Measurements from ENCODE around the gene MECR. TPM values are rescaled to one million over a fixed set of nuclear protein-coding genes. Genes with fewer than 3 reads are reported as not detected.

Gene MECR
- total RNA-seq, 1 donor from 2014 or later: 17.4 TPM

DNA sequence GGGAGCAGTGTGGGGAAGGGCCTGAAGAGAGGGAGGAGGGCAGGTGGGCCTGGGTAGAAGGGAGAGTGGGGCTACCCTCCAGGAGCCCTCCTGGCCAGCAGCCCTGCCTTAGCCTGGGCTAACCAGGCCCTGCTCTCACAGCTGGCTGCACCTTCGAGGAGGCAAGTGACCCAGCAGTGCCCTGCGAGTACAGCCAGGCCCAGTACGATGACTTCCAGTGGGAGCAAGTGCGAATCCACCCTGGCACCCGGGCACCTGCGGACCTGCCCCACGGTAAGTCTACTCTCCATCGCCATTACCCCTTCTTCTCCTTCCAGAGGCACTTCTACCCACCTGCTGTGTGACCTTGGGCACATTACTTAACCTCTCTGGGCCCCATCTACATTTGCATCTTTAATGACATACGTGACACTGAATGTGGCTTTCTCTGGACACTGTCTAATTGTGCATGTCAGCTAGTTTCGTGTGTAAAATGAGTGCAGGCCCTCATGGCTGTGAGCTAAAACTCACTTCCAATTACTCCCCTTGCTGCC, 24.5 kb upstream of the MECR start:
- DNase-seq (ENCODE audit: low spot score): no peak

DNA sequence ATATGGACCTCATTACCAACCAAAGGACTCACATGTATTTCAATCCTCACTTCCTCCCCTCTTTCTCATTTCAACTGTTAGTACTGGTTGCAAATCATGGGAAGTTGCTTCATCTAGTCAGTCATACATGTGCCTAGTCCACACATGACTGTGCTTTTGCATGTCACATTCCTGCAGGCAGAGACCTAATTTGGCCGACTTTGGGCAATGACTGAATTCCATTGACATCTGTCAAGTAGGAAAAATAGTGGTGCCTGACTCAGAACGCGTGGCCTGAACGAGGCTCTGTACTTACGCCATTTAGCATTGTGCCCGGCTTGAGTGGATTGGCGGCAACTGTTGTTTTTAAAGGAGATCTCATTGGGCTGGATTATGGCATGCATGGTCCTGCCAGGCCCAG, 23.6 kb upstream of the MECR start:
- no peak for DNase-seq (ENCODE audit: low spot score)

DNA sequence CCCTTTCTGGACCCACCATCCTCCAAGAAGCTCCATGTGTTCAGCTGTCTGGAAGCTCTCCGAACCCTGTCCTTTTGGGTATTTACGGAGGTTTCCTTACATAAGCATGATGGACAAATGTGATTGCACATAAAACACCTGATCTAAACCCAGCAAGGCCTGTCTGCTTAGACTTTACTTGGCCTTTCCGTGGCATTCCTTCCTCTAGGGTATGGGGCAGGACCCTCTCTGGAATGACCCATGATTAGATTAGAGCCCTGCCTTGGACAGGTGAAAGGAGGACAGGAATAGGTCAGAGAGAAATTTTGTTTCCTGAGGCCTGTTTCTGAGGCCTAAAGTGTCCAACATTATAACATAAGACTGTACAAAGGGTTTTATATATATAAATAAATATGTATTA, 22.4 kb upstream of the MECR start:
- no peak for DNase-seq (ENCODE audit: low spot score)

DNA sequence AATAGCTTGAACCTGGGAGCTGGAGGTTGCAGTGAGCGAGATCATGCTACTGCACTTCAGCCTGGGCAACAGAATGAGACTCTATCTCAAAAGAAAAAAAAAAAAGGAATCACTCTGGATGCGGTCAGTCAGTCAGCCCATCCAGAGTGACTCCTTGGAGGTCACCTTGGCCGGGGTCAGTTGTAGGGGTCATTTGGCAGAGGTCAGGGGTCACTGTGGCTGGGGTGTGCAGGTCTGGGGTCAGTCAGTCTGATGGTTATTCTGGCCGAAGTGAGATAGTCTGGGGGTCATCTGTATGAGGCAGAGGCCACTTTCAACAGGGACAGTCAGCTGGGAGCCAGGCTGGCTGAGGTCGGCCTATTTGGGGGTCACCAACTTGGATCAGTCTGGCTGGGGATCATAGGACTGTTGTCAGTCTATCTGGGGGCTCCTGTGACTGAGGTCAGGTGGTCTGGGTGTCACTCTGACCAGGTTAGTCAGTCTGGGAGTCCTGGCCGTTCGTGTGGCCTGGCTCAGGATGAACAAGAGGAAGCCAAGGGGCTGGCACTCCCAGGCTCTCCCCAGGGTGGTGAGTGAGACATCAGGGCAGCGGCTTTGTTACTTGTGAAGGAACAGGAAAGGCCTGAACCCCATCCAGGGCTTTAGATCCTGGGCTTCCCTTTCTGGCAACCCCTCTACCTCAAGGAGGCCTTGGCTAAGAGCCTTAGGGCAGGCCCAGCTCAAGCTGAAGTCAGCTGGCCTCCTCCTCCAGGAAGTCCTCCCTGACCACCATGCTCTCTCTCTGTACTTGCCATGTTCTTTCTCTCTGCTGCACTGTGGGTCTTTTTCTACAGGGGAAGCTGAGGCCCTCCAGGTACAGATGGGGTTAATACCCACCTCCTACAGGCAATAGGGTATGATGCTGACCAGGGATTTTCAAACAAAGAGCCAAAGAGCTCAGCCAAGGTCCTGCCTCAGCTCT, 20.7 kb upstream of the MECR start:
- DNase-seq (ENCODE audit: low spot score): no peak

DNA sequence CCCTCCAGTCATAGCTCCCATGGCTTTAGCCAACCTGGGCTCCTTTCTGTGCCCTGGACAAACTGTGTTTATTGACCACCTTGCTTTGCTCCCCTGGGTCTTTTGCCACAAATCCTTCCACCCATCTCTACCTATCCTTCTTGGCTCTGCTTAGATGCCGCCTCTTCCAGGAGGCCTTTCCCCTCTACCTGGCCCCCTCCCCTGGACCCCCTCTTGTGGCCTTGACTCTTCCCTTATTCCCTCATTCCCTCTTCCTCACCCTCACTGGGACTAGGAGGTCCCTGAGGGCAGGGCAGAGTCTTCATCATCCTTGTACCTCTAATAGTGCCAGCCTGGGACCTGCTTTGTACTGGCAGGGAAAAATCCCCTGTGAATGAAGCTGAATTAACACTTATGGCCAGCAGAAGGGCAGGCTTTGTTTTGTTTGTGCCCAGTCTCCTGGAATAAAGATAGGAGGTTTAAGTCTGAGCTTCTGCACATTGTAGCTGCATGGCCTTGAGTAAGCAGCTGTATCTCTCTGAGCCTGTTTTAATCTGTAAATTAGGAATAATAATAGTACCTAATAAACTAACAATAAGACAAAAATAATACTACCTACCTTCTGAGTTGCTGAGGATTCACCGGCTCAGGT, 19.3 kb upstream of the MECR start:
- no peak for DNase-seq (ENCODE audit: low spot score)

DNA sequence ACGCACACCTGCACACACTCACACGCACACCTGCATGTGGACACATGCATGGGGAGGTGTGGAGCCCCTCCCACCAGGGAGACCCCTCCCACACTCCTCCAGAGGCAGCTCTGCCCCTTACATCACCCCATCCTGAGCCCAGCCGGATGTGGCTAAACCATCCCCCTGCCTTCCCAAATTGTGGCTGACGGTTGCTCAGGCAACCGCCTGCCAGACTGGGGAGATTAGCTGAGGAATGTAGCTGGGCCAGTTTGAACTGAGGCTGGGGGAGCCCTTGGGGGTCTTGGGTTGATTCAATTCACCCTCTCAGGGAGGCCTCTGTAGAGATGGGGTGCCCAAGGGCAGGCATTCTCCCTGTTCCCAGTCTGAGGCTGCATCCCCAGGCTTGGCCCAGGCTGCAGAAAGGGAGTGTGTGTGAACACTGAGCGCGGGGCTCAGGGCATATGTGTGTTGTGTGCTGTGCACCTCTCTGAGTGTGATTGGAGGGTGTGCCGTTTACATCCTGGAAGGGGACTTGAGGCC, 18.5 kb upstream of the MECR start:
- no peak for DNase-seq (ENCODE audit: low spot score)

DNA sequence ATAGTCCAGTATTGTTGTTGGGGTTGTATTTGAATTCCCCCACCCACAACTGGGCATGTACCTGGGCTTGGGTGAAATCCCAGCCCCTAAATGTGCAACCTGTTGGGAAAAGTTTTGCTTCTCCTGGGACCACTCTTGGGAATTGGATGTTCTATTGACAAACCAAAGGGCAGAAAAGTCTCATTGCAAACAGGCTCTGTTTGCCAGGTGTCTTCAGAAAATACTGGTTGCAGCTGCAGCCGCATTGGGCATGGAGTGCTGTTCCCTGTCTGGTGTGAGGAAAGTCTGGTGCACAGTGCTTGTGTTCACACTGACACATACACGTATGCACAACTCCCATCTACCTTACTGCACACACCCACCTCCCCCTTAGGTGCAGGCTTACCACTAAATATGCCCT, 17.7 kb upstream of the MECR start:
- no peak for DNase-seq (ENCODE audit: low spot score)

DNA sequence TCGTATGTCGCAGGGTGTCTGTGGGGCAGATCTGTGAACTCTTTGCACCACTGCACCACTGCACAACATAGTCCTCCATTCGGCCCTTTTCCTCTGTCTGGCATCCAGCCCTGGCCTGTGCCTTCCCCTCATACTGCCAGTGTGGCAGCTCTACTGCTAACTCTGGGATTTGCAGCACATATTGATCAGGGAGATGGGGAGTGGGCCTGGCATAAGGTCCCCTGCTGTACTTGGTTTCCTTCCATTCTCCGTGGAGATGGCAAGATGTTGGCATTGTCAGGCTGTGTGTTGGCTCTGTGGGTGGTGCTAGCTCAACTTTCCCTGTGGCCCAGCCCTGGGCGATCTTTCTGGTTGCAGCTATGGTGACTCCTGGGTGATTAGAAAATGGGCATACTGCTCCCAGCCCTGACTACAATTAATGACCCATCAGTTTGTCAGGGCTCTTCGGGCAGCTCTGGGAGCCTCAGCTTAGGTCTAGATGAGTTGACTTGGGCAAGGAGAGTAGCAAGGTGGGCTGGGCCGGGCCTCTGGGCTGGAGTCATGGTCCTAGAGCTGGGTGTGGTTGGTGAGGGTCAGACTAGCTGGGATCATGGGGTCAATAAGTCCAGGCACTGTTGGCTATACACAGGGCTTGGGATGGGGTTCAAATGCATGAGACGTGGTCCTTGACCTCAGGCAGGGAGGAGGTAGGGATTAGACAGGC, 17.0 kb upstream of the MECR start:
- no peak for DNase-seq (ENCODE audit: low spot score)

DNA sequence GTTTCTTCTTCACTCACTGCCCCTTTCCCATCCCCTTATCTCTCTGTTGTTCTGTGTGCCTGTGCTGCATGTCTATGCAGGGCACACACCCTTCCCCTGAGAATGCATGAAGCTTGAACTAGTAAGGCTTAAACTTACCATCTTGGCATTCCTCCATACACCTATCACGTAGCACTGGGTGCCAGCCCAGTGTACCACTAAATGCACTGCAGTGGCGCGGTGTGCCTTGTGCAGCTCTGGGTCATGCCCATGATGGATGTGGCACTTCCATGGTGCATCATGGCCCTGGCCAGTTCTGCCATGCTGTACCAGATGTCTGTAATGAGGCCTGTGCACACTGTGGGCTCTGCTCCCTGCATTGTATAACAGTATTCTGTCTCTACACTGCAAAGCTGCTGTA, 16.3 kb upstream of the MECR start:
- DNase-seq (ENCODE audit: low spot score): no peak

DNA sequence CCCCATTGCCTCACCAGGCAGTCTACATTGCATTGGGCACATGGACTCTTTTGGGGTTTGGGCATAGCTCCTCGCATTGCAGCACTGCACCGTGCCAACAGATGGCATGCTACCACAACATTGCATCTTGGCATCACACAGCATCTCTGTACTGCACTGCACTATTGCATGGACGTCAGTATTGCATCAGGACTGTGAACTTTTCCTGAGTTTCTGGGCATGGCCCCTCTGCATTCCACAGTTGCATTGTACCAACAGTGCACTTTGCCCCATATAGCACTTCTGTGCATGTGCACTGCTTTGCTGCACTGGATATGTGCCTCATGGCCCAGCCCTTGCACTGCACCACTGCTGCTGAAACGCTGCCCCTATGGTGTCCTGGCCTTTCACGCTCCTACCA, 15.1 kb upstream of the MECR start:
- peak; percentile 40 for DNase-seq (ENCODE audit: low spot score)

DNA sequence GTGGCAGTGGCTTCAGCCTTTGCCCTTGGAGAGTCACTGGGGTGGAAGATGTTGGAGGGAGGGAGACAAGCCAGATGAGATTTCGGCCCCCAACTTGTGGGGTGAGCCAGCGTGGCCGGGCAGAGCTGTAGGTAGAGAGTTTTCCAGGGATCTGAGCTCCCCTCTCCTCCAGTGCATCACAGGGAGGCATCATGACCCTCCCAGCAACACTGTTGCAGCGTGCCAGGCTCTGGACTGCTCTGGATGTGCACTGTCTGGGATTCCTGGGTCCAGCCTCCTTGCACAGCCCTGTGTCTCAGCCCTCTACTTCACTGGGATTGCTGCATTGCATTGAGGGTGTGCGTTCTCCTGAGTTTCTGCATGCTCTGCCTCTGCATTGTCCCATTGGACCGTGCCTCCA, 14.5 kb upstream of the MECR start:
- no peak for DNase-seq (ENCODE audit: low spot score)

DNA sequence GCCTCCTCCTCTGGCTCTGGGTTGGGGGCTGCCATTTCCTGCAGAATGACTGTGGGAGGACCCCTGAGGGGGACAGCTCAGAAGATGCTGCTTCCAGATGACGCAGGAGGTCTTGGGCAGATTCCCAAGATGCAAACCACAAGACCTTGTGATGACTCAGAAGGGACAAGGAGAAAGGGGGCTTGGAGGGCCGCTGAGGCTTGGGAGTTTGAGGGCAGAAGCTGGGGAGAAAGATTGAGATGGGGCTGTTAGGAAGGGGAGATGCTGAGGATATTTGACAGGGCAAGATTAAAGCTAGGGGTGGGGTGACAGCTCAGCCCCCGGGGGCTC, 13.1 kb upstream of the MECR start:
- DNase-seq (ENCODE audit: low spot score): no peak

DNA sequence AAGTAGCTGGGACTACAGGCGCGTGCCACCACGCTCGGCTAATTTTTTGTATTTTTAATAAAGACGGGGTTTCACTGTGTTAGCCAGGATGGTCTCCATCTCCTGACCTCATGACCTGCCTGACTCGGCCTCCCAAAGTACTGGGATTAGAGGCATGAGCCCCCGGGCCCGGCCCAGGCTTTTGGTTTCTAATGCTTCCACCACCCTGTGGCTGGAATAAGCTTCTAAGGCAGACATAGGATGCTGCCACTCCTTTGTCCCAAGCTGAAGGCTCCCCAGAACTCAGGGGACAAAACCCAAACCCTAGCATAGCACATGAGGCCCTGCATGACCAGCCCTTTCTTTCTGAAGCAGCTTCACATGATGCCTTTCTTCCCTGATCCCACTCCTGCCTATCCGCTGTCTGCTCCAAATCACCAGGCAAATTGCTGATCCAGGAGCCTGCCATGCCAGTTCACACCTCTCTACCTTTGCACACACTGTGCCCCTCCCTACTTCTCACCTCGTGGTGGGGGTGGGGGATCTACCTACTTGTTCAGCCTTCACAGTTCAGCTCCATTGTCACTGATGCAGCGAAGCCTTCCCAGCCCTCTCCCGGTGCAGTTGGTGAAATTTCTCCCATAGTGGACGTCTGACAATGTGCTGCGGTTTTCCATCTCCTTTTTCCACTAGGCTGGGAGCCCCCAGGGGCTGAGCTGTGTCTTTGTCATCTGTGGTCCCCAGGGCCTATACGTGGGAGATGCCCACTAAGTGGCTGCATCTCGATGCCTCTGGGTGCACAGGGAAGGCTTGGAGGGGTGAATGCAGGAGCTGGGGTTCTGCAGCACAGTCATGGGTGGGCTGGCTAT, 12.5 kb upstream of the MECR start:
- DNase-seq (ENCODE audit: low spot score): no peak

DNA sequence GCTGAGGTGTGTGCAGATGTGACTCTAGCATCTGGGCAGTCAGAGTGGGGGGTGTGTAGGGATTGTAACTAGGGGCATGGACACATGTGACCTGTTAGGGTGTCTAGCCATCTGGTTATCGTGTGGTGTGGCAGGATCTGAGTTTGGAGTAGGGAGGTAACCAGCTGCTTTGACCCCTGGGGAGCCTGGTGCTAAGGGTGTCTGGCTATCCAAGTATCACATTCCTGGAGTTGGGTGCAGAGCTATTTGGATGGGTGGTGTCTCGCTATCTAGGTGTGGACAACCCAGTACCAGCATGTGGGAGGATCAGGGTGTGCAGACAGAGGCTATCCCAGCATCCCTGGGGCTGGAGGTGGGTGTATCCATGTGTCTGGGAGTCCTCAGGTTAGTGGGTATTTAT, 10.3 kb upstream of the MECR start:
- DNase-seq (ENCODE audit: low spot score): no peak

DNA sequence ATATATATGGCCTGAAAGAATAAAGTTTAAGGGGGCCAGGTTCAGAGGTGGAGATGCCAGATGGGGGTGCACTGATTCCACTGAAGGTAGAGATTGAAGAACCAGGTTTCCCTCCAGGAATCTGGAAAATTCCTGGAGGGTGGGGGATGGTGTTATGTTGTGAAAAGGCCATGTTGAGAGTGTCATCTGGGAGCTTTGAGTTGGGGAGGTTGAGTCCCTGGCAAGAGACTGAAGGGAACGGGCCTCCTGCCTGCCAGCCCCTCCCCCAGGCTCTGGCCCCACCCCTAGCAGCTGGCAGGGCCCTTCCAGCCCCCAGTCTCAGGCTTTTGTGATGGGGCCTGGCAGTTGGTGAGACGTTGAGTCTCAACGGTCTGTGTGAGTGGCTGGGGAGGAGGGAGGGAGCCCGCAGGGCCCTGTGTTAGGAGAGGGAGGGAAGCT, 9.7 kb upstream of the MECR start:
- no peak for DNase-seq (ENCODE audit: low spot score)

DNA sequence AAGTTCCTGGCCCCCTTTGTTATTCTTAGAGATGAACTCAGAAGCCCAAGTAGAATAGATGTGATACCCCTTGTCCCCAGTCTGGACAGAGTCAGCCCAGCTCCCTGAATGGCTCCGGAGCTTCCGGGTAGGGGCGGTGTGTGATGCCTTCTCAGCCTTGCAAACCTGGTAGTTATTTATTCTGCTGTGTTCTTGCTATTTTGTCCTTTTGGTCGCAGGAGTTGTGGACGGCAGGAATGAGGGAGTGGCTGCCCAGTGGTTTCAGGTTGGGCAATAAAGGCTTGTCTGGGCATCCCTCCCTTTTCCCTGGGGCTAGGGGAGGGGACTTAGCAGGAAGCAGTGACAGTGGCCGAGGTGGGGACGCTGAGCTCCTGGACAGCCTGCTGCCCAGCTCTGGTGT, 8.4 kb upstream of the MECR start:
- DNase-seq (ENCODE audit: low spot score): no peak

DNA sequence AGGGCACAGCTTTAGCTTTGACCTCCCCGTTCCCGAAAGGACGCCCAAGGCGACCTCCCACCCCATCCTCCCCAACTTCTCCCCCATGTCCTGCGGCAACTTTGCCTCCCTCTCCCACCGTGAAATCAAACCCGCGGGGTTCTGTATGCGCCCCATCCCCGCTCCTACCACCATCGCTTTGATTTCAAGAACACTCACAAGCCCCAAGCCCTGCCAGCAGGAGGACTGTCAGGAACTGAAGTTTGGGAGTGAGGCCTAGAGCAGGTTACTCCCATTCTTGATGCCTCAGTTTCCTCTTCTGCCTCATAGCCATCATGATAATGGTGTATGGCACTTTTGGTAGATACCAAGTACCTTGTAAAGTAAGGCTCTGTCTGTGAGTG, 7.9 kb upstream of the MECR start:
- no peak for DNase-seq (ENCODE audit: low spot score)

DNA sequence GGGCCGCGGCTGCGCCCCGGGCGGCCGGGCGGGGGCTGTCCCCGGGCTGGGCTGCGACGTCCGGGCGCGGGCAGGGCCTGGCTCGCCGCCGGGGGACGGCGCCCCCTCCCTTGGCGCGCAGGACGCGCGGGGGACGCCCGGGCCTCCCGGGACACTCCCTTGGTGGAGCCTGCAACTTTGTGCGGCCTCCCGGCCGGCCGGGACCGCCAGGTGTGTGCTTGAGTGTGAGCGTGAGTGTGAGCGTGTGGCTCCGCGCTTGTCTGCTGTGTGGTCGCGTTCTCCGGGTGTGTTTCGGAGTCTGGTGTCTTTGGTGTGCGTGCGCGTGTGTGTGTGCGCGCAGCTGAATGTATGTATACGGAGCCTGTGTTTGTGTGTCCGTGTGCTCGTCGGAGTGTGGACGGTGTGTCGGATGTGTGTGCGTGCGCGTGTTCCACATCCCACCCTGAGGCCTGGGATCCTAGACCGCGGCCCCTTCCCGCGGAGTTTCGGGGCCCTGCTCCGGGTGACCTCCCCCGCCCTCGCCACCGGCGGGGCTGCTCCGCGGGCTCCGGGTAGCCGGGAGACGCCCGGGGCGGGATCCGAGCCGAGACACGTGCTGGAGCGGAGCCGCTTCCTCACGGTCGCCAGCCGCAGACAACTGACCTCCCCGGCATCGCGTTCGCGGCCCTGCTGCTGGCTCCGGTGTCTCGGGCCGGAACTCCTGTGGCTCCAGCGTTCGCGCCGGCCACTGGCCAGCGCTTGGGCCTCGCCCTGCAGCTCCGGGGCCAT, 7.3 kb upstream of the MECR start:
- DNase-seq (ENCODE audit: low spot score): peak; percentile 34

DNA sequence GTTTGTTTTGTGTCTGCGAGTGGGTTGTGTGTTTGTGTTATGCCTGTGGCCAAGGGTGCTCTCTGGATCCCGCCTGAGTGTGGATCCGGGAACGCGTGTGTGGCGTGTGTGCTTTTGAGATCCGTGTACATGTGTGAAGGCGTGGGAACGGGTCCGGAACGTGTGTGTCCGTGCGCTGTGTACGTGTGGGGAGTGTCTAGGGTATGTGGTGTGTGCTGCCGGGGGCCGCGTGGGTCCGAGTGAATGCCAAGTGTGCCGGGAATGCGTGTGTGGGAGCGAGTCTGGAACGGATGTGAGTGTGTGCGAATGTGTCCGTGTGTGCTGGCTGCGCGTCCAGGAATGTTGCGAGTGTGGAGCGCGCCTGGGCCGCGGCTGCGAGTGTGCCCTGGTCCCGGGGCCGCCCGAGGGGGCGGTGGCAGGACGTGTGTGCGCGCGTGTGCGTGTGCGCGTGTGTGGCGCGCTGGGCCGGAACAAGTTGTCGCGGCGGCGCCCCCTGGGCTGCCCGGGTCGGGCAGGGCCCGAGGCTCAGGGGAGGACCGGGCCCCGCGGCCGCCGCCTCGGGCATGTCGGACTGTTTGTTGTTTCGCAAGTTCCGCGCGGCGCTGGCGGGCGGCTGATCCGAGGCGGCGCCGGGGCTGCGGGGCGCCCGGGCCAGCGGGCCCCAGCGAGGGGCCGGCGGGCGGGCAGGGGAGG, 6.5 kb upstream of the MECR start:
- peak; percentile 30 for DNase-seq (ENCODE audit: low spot score)

DNA sequence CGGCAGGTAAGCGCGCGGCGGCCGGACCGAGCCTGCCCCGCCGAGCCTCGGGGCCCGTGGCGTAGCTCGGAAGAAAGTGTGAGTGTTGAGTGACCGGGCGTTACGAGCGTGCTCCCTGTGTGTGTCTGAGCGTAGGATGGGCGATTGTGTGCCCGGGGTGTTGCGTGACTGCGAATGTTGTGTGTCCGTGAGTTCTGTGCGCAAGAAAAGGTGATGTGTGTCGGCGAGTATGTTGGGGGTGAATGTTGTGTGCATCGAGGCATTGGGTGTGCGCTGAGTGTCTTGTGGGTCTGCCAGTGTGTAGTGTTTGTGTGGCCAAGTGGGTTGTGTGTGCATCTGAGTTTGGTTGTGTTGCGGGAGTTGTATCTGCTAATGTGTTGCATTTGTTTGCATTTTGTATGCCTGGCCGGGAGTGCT, 6.0 kb upstream of the MECR start:
- no peak for DNase-seq (ENCODE audit: low spot score)

Measured in mucosa of gallbladder (tissue), 1 donor.